Measurements from ENCODE around the gene ASB1.
"Not testable (repeated sequence)": the region's sequence is repeated elsewhere in the genome, so short reads cannot be mapped to it uniquely, and the experiment has no call there.

ASB1 gene

GRCh38 chr2:238401551-238401950 lies 25.2 kb upstream of the ASB1 start:
- TF ChIP-seq, protein P1, sequence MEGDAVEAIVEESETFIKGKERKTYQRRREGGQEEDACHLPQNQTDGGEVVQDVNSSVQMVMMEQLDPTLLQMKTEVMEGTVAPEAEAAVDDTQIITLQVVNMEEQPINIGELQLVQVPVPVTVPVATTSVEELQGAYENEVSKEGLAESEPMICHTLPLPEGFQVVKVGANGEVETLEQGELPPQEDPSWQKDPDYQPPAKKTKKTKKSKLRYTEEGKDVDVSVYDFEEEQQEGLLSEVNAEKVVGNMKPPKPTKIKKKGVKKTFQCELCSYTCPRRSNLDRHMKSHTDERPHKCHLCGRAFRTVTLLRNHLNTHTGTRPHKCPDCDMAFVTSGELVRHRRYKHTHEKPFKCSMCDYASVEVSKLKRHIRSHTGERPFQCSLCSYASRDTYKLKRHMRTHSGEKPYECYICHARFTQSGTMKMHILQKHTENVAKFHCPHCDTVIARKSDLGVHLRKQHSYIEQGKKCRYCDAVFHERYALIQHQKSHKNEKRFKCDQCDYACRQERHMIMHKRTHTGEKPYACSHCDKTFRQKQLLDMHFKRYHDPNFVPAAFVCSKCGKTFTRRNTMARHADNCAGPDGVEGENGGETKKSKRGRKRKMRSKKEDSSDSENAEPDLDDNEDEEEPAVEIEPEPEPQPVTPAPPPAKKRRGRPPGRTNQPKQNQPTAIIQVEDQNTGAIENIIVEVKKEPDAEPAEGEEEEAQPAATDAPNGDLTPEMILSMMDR (IDR thresholded peaks at IDR 0.05; ENCODE audit: low read depth, low read length): no peak
- no peaks in the 10 kb centered on the region for H3K27me3 ChIP-seq
- no peaks in the 10 kb centered on the region for H3K4me1 ChIP-seq
- no peak for DNase-seq
- H3K9me3 ChIP-seq: no peaks in the 10 kb centered on the region
- no peaks in the 10 kb centered on the region; the same call in 1 of the 2 replicates for H3K36me3 ChIP-seq
- no peak overlapping the region for H3K4me3 ChIP-seq (ENCODE audit: low read depth, low read length)

DNA sequence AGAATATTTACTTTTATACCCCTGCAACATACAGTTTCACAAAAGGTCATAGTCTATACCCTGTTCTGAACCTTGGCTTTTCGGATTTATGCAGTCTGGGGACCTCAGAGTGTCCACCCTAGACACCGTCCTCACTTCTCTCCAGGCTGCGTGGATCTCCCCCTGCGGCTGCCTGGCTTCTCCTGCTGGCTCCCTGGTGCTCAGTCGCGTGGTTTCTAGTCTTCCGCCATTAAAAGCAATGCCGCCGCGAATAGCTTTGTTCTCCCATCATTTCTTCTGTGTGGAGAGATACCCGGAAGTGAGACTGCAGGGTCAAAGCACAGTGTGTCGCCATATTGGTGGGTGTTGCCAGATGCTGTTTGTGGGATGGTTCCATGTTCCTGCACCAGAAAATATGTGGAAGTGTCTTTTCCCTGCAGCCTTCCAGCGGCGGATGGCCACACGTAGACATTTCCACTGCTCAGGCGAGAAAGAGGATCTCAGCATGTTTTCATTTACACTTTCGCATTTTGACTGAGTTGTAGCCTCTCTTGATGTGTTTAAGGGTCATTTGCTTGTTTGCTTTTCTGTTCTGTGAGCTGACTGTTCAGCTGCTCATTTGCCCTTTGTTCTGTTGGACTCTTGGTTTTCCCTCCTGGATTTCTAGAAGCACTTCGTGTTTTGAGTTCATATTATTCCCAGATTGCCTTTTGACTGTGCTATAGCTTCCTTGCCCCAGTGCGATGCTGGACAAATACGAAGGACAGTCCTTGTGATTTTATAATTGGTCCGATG lies 22.9 kb upstream of the ASB1 start:
- H3K4me3 ChIP-seq (ENCODE audit: low read depth, low read length): no peak overlapping the region
- DNase-seq: no peak
- H3K9me3 ChIP-seq: no peaks in the 10 kb centered on the region
- TF ChIP-seq, protein P1 (IDR thresholded peaks at IDR 0.05; ENCODE audit: low read depth, low read length): no peak
- no peaks in the 10 kb centered on the region for H3K4me1 ChIP-seq
- no peaks in the 10 kb centered on the region for H3K27me3 ChIP-seq
- H3K36me3 ChIP-seq: no peaks in the 10 kb centered on the region; the same call in 1 of the 2 replicates

- Histone ChIP-seq H3K36me3 (no peaks in the 10 kb centered on the region; the same call in 1 of the 2 replicates), H3K27me3 (no peaks in the 10 kb centered on the region), H3K4me3 (ENCODE audit: low read depth, low read length) (no peak overlapping the region), H3K9me3 (no peaks in the 10 kb centered on the region), H3K4me1 (no peaks in the 10 kb centered on the region)
- DNase-seq: no peak
- TF ChIP-seq, protein P1 (IDR thresholded peaks at IDR 0.05; ENCODE audit: low read depth, low read length): no peak
These were observed 22.1 kb upstream of the ASB1 start for GRCh38 chr2:238404406-238405216.

DNA sequence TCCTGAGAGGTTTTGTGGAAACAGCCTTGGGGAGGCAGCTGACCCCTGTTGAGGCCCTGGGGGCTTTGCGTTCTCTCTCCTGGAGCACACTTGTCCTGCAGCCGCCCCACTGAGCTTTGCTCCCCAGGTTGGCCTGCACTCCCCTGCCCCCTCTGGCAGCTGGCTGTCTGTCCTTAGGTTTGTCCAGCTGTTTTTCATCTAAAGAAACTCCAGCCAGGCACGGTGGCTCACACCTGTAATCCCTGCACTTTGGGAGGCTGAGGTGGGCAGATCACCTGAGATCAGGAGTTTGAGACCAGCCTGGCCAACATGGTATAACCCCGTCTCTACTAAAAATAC lies 21.5 kb upstream of the ASB1 start:
- H3K4me1 ChIP-seq; H3K27me3 ChIP-seq; H3K9me3 ChIP-seq; DNase-seq; H3K4me3 ChIP-seq (ENCODE audit: low read depth, low read length); H3K36me3 ChIP-seq: not testable (repeated sequence)

GRCh38 chr2:238406221-238406997 lies 20.3 kb upstream of the ASB1 start:
- Histone ChIP-seq H3K36me3 (no peaks in the 10 kb centered on the region; the same call in 1 of the 2 replicates), H3K4me1 (no peaks in the 10 kb centered on the region), H3K4me3 (ENCODE audit: low read depth, low read length) (no peak overlapping the region), H3K9me3 (no peaks in the 10 kb centered on the region), H3K27me3 (no peaks in the 10 kb centered on the region)
- TF ChIP-seq, protein P1 (IDR thresholded peaks at IDR 0.05; ENCODE audit: low read depth, low read length): no peak
- no peak for DNase-seq

- DNase-seq: no peak
- H3K36me3 ChIP-seq: no peaks in the 10 kb centered on the region
- TF ChIP-seq, protein P1 (IDR thresholded peaks at IDR 0.05; ENCODE audit: low read depth, low read length): no peak
- H3K4me1 ChIP-seq: no peaks in the 10 kb centered on the region
- no peak overlapping the region for H3K4me3 ChIP-seq (ENCODE audit: low read depth, low read length)
- H3K9me3 ChIP-seq: no peaks in the 10 kb centered on the region
- H3K27me3 ChIP-seq: no peaks in the 10 kb centered on the region
These were observed 19.8 kb upstream of the ASB1 start for GRCh38 chr2:238406998-238407285.

Data from BE2C (cell line).